Breast epithelium (tissue), 4 donors: ENCODE results near the gene SLC25A21. TPM values are rescaled to one million over a fixed set of nuclear protein-coding genes. Genes with fewer than 3 reads are reported as not detected.
"Not testable (repeated sequence)": the region's sequence is repeated elsewhere in the genome, so short reads cannot be mapped to it uniquely, and the experiment has no call there.

ENCODE experiments used
- DNase-seq, 2 donors: peaks; one replicate each; pipeline ENCODE4 v3.0.0-alpha.2; 2019; ENCODE audit warnings: low spot score in 2 of 2
- H3K27ac ChIP-seq, 2 donors: fragments of 200-600 bp; sonication (generic) in 1 of 2; one replicate each; pipeline ENCODE4 v1.5.1; 2016 to 2019; ENCODE audit warnings: mild to moderate bottlenecking in 1 of 2
- H3K27me3 ChIP-seq, 2 donors: fragments of 200-600 bp; sonication (generic) in 1 of 2; one replicate each; pipeline versions ENCODE4 v1.5.1 to v1.6.0; 2017 to 2019; ENCODE audit warnings: control low read depth in 1 of 2, mild to moderate bottlenecking in 1 of 2
- H3K36me3 ChIP-seq: fragments of 200-600 bp; one replicate; pipeline ENCODE4 v1.5.1; 2019
- H3K4me1 ChIP-seq, 2 donors: fragments of 200-600 bp; sonication (generic); one replicate each; pipeline ENCODE4 v1.5.1; 2016 to 2019; ENCODE audit warnings: control low read depth in 1 of 2
- H3K4me3 ChIP-seq, 3 donors: fragments of 200-600 bp; sonication (generic); 1 replicate in 2 of 3; 2 replicates in 1 of 3; pipeline ENCODE4 v1.5.1; 2016 to 2019; ENCODE audit warnings: mild to moderate bottlenecking in 3 of 3, moderate library complexity in 2 of 3
- H3K9me3 ChIP-seq, 2 donors: fragments of 200-600 bp; sonication (generic) in 1 of 2; one replicate each; pipeline ENCODE4 v1.5.1; 2016 to 2019; ENCODE audit warnings: control low read depth in 1 of 2
- CTCF ChIP-seq, 3 donors: fragments of 450-650 bp; IDR thresholded peaks; one replicate each; pipeline ENCODE4 v1.5.1; 2016 to 2017; ENCODE audit warnings: antibody characterized with exemption in 3 of 3, mild to moderate bottlenecking in 3 of 3, moderate library complexity in 3 of 3
- POLR2A ChIP-seq: fragments of 450-650 bp; IDR thresholded peaks from one replicate; pipeline ENCODE4 v1.6.1; 2016; ENCODE audit warnings: antibody characterized with exemption, mild to moderate bottlenecking, moderate library complexity
- POLR2AphosphoS5 ChIP-seq, 3 donors: sonication (generic); formaldehyde crosslinking; IDR thresholded peaks; one replicate each; pipeline ENCODE4 v1.6.1; 2017; ENCODE audit warnings: antibody characterized with exemption in 3 of 3
- intact Hi-C: fragments of 100-400 bp; cut with DNase I; formaldehyde crosslinking; loops from one replicate; pipeline ENCODE4 v1.15.1; 2023; ENCODE audit warnings: low total_unique reads
- total RNA-seq, 3 donors: library from RNA; depleted of rRNA; stranded (reverse); fragments of >200 nt; gene quantifications; one replicate each; pipeline ENCODE4 v1.1.0, GENCODE V29; 2016

SLC25A21 gene
- total RNA-seq, 3 donors from 2014 or later, result 0.66 to 2.3 (median 1.6) TPM

GRCh38 chr14:36900846-36901245 is 271.6 kb downstream of the SLC25A21 start:
- Histone ChIP-seq H3K4me1 (no peaks in the 10 kb centered on the region), H3K27me3 (no peaks in the 10 kb centered on the region), H3K9me3 (peaks cover 0 to 6% of the 10 kb centered on the region in 2 donors), H3K36me3 (no peaks in the 10 kb centered on the region), H3K4me3 (no peak overlapping the region), H3K27ac (no peak overlapping the region)
- TF ChIP-seq POLR2A (no peak), POLR2AphosphoS5 (IDR thresholded peaks at IDR 0.05) (no peak), CTCF (IDR thresholded peaks at IDR 0.05) (no peak)
- no peak for DNase-seq
- intact Hi-C loops, result no loop called here

GRCh38 chr14:36896300-36896699 is 276.1 kb downstream of the SLC25A21 start:
- H3K4me3 ChIP-seq, H3K27ac ChIP-seq, H3K9me3 ChIP-seq, H3K27me3 ChIP-seq, DNase-seq, H3K36me3 ChIP-seq, intact Hi-C loops, H3K4me1 ChIP-seq: not testable (repeated sequence)

GRCh38 chr14:36884049-36884448 is 288.4 kb downstream of the SLC25A21 start:
- Histone ChIP-seq H3K9me3 (no peaks in the 10 kb centered on the region), H3K4me3 (no peak overlapping the region)
- intact Hi-C loops, result no loop called here

GRCh38 chr14:36880276-36880675 is 292.1 kb downstream of the SLC25A21 start:
- intact Hi-C loops, result no loop called here
- Histone ChIP-seq H3K9me3 (no peaks in the 10 kb centered on the region), H3K36me3 (no peaks in the 10 kb centered on the region), H3K27ac (no peak overlapping the region), H3K4me1 (no peaks in the 10 kb centered on the region), H3K4me3 (no peak overlapping the region), H3K27me3 (no peaks in the 10 kb centered on the region)
- no peak for DNase-seq
- TF ChIP-seq POLR2AphosphoS5 (IDR thresholded peaks at IDR 0.05) (no peak), CTCF (IDR thresholded peaks at IDR 0.05) (no peak), POLR2A (no peak)

More at GRCh38 chr14:36884049-36884448, 288.4 kb downstream of the SLC25A21 start:
- DNase-seq, result no peak
- no peaks in the 10 kb centered on the region for H3K36me3 ChIP-seq
- H3K27ac ChIP-seq, result no peak overlapping the region
- no peaks in the 10 kb centered on the region for H3K4me1 ChIP-seq
- no peak for TF ChIP-seq POLR2AphosphoS5 (IDR thresholded peaks at IDR 0.05)
- TF ChIP-seq CTCF (IDR thresholded peaks at IDR 0.05), result no peak
- no peak for TF ChIP-seq POLR2A
- H3K27me3 ChIP-seq, result no peaks in the 10 kb centered on the region

GRCh38 chr14:36879558-36879957 is 292.8 kb downstream of the SLC25A21 start:
- no peaks in the 10 kb centered on the region for H3K27me3 ChIP-seq
- no peaks in the 10 kb centered on the region for H3K4me1 ChIP-seq
- no peak for TF ChIP-seq POLR2A
- no peak for TF ChIP-seq CTCF (IDR thresholded peaks at IDR 0.05)
- no peak for TF ChIP-seq POLR2AphosphoS5 (IDR thresholded peaks at IDR 0.05)
- H3K9me3 ChIP-seq, result no peaks in the 10 kb centered on the region
- no peak for DNase-seq
- no peaks in the 10 kb centered on the region for H3K36me3 ChIP-seq
- intact Hi-C loops, result no loop called here
- no peak overlapping the region for H3K27ac ChIP-seq
- no peak overlapping the region for H3K4me3 ChIP-seq
